H9 (cell line): Measurements from ENCODE around the gene ZNF628. TPM values are rescaled to one million over a fixed set of nuclear protein-coding genes. Genes with fewer than 3 reads are reported as not detected.

ENCODE experiments used
- DNase-seq: peaks from one replicate; pipeline ENCODE4 v3.0.0-alpha.2; 2017
- H2AFZ ChIP-seq: one replicate; pipeline ENCODE4 v1.6.1; 2013; ENCODE audit warnings: mild to moderate bottlenecking, low read length, control low read depth, moderate library complexity
- H2AK5ac ChIP-seq: 2 replicates; pipeline ENCODE4 v1.6.1; 2013; ENCODE audit warnings: low read length, control low read depth, mixed read lengths; ENCODE audit not compliant: insufficient read length
- H2BK120ac ChIP-seq: one replicate; pipeline ENCODE4 v1.6.1; 2013; ENCODE audit warnings: low read depth, mild to moderate bottlenecking, low read length, control low read depth, inconsistent platforms; ENCODE audit not compliant: poor library complexity, severe bottlenecking
- H2BK12ac ChIP-seq: 2 replicates; pipeline ENCODE4 v1.6.1; 2013; ENCODE audit warnings: low read length, control low read depth, mixed read lengths, low read depth; ENCODE audit not compliant: insufficient read length
- H2BK15ac ChIP-seq: 2 replicates; pipeline ENCODE4 v1.6.1; 2013; ENCODE audit warnings: low read depth, low read length, control low read depth
- H2BK20ac ChIP-seq: one replicate; pipeline ENCODE4 v1.6.1; 2013; ENCODE audit warnings: low read depth, mild to moderate bottlenecking, low read length, control low read depth, inconsistent platforms; ENCODE audit not compliant: poor library complexity, severe bottlenecking
- H2BK5ac ChIP-seq: 2 replicates; pipeline ENCODE4 v1.6.1; 2013; ENCODE audit warnings: low read length, control low read depth, mixed read lengths; ENCODE audit not compliant: insufficient read length
- H3K14ac ChIP-seq: 2 replicates; pipeline ENCODE4 v1.6.1; 2013; ENCODE audit warnings: low read length, control low read depth; ENCODE audit not compliant: insufficient read depth
- H3K18ac ChIP-seq: 2 replicates; pipeline ENCODE4 v1.6.1; 2013; ENCODE audit warnings: low read depth, mild to moderate bottlenecking, mixed read lengths, low read length, control low read depth; ENCODE audit not compliant: insufficient read length
- H3K23ac ChIP-seq: 2 replicates; pipeline ENCODE4 v1.6.1; 2013; ENCODE audit warnings: low read length, control low read depth, mixed read lengths, low read depth; ENCODE audit not compliant: insufficient read length
- H3K23me2 ChIP-seq: 2 replicates; pipeline ENCODE4 v1.6.1; 2013; ENCODE audit warnings: low read depth, mild to moderate bottlenecking, mixed read lengths, low read length, control low read depth; ENCODE audit not compliant: insufficient read length, poor library complexity, severe bottlenecking
- H3K27ac ChIP-seq: 2 replicates; pipeline ENCODE4 v1.5.1; 2013; ENCODE audit warnings: low read length, control low read depth, mixed read lengths, low read depth; ENCODE audit not compliant: insufficient read length
- H3K27me3 ChIP-seq: 2 replicates; pipeline ENCODE4 v1.6.1; 2013; ENCODE audit warnings: low read length, control low read depth, inconsistent platforms; ENCODE audit not compliant: insufficient read depth
- H3K4ac ChIP-seq: 2 replicates; pipeline ENCODE4 v1.6.1; 2013; ENCODE audit warnings: low read depth, mild to moderate bottlenecking, control low read depth, inconsistent platforms, low read length, moderate library complexity
- H3K4me1 ChIP-seq: 2 replicates; pipeline ENCODE4 v1.6.1; 2013; ENCODE audit warnings: low read length, control low read depth, inconsistent platforms; ENCODE audit not compliant: insufficient read depth
- H3K4me2 ChIP-seq: 2 replicates; pipeline ENCODE4 v1.6.1; 2013; ENCODE audit warnings: low read length, control low read depth, mixed read lengths; ENCODE audit not compliant: insufficient read length, insufficient read depth
- H3K56ac ChIP-seq: 2 replicates; pipeline ENCODE4 v1.6.1; 2013; ENCODE audit warnings: low read depth, mild to moderate bottlenecking, mixed read lengths, low read length, control low read depth; ENCODE audit not compliant: insufficient read length
- H3K79me1 ChIP-seq: 2 replicates; pipeline ENCODE4 v1.6.1; 2013; ENCODE audit warnings: low read depth, mild to moderate bottlenecking, moderate library complexity, low read length, control low read depth, inconsistent platforms; ENCODE audit not compliant: insufficient read depth, poor library complexity, severe bottlenecking
- H3K79me2 ChIP-seq: 2 replicates; pipeline ENCODE4 v1.6.1; 2013; ENCODE audit warnings: low read length, control low read depth, inconsistent platforms; ENCODE audit not compliant: insufficient read depth
- H3K9ac ChIP-seq: 2 replicates; pipeline ENCODE4 v1.6.1; 2013; ENCODE audit warnings: low read length, control low read depth, mixed read lengths; ENCODE audit not compliant: insufficient read length; ENCODE audit errors: extremely low read depth
- H3K9me3 ChIP-seq: one replicate; pipeline ENCODE4 v1.6.1; 2013; ENCODE audit warnings: low read depth, low read length, inconsistent platforms; ENCODE audit not compliant: control insufficient read depth
- H3T11ph ChIP-seq: one replicate; pipeline ENCODE4 v1.6.1; 2013; ENCODE audit warnings: mild to moderate bottlenecking, low read length, control low read depth, inconsistent platforms
- H4K20me1 ChIP-seq: one replicate; pipeline ENCODE4 v1.6.1; 2013; ENCODE audit not compliant: control insufficient read depth, insufficient read length, insufficient read depth
- H4K5ac ChIP-seq: 2 replicates; pipeline ENCODE4 v1.6.1; 2013; ENCODE audit warnings: low read depth, mild to moderate bottlenecking, mixed read lengths, low read length, control low read depth; ENCODE audit not compliant: insufficient read length
- H4K8ac ChIP-seq: replicated peaks from 2 replicates; pipeline ENCODE4 v1.6.1; 2013; ENCODE audit warnings: low read length, control low read depth, mixed read lengths, low read depth; ENCODE audit not compliant: insufficient read length
- H4K91ac ChIP-seq: 2 replicates; pipeline ENCODE4 v1.6.1; 2013; ENCODE audit warnings: low read depth, mild to moderate bottlenecking, moderate library complexity, mixed read lengths, low read length, control low read depth; ENCODE audit not compliant: insufficient read length
- H3K27ac Mint-ChIP-seq, 3 experiments: 2 replicates in 2 of 3; 3 replicates in 1 of 3; pipeline ENCODE4 v1.8.0; 2020 to 2021; ENCODE audit warnings: mixed read lengths in 3 of 3, mild to moderate bottlenecking in 1 of 3, moderate library complexity in 1 of 3
- H3K27me3 Mint-ChIP-seq: 2 replicates; pipeline ENCODE4 v1.8.0; 2021; ENCODE audit warnings: low read depth, mild to moderate bottlenecking, moderate library complexity, mixed read lengths
- H3K36me3 Mint-ChIP-seq, 3 experiments: 2 replicates in 2 of 3; 3 replicates in 1 of 3; pipeline ENCODE4 v1.8.0; 2020 to 2021; ENCODE audit warnings: low read depth in 3 of 3, mixed read lengths in 3 of 3; ENCODE audit not compliant: insufficient read depth in 1 of 3
- H3K4me1 Mint-ChIP-seq, 2 experiments: 2 replicates each; pipeline ENCODE4 v1.8.0; 2020; ENCODE audit warnings: mixed read lengths in 2 of 2
- H3K4me3 Mint-ChIP-seq, 2 experiments: 2 replicates in 1 of 2; 3 replicates in 1 of 2; pipeline ENCODE4 v1.8.0; 2020 to 2021; ENCODE audit warnings: mild to moderate bottlenecking in 2 of 2, mixed read lengths in 2 of 2, moderate library complexity in 1 of 2
- H3K9me3 Mint-ChIP-seq, 2 experiments: 2 replicates in 1 of 2; 3 replicates in 1 of 2; pipeline ENCODE4 v1.8.0; 2020; ENCODE audit warnings: mild to moderate bottlenecking in 2 of 2, mixed read lengths in 2 of 2, moderate library complexity in 1 of 2
- CTCF ChIP-seq: fragments of 200-600 bp; sonication (generic); conservative IDR thresholded peaks from 3 replicates; pipeline ENCODE4 v1.8.0; 2021; ENCODE audit warnings: antibody characterized with exemption, mild to moderate bottlenecking
- WGBS: extraction: QIAGEN DNeasy Blood & Tissue Kit; methylation state at CpG from one replicate; pipeline ENCODE4 v1.1.7; 2013; ENCODE audit warnings: missing lambda C conversion rate, low lambda C conversion rate, mixed read lengths; ENCODE audit not compliant: insufficient read length; ENCODE audit errors: extremely low coverage; 5-methylcytosine and 5-hydroxymethylcytosine counted together
- total RNA-seq: library from RNA; stranded (reverse); gene quantifications from 2 replicates; pipeline ENCODE4 v1.2.1, GENCODE V29; 2021

The ZNF628 gene
- total RNA-seq, 1 experiment from 2014 or later = 16.6 TPM

GRCh38 chr19:55459950-55460657 is 16.3 kb upstream of the ZNF628 start:
- Histone ChIP-seq H3K4me2 (peak overlapping the region; percentile 43), H3K79me2 (0 out of 2 replicates have a peak, but pooled peaks cover 4% of the 10 kb centered on the region), H2BK12ac (no peak overlapping the region), H2AK5ac (no peak overlapping the region), H4K8ac (no peak overlapping the region), H3K79me1 (no peaks in the 10 kb centered on the region), H3K4me1 (peaks cover 5% of the 10 kb centered on the region; the same call in 1 of the 2 replicates), H2BK5ac (no peak overlapping the region), H3K27ac (no peak overlapping the region), H3T11ph (no peak overlapping the region), H2AFZ (no peak overlapping the region), H2BK20ac (no peak overlapping the region), H3K23ac (no peak overlapping the region), H3K56ac (no peak overlapping the region), H3K9ac (no peak overlapping the region), H3K9me3 (no peaks in the 10 kb centered on the region), H4K5ac (no peak overlapping the region), H2BK15ac (no peak overlapping the region), H3K23me2 (peaks cover 5% of the 10 kb centered on the region), H2BK120ac (no peak overlapping the region), H3K14ac (no peak overlapping the region), H3K4ac (no peak overlapping the region), H3K27me3 (no peaks in the 10 kb centered on the region), H4K20me1 (no peaks in the 10 kb centered on the region), H3K18ac (no peak overlapping the region), H4K91ac (no peak overlapping the region)
- H3K9me3 Mint-ChIP-seq = peaks cover 0 to 3% of the 10 kb centered on the region in 2 experiments; a peak in 1 of 5 replicates
- H3K4me3 Mint-ChIP-seq = peak overlapping the region; percentile 84 to 90
- H3K27ac Mint-ChIP-seq = peak overlapping the region in 1 of 3 experiments; percentile 34; a peak in 1 of 7 replicates
- no CpG with 5 or more reads among the region's 16 CpGs for WGBS
- TF ChIP-seq CTCF = no peak
- peaks cover 8 to 14% (median 8%) of the 10 kb centered on the region in 3 experiments; a peak in 6 of 7 replicates for H3K36me3 Mint-ChIP-seq
- peaks cover 6% of the 10 kb centered on the region for H3K27me3 Mint-ChIP-seq
- H3K4me1 Mint-ChIP-seq = peaks cover 19 to 34% of the 10 kb centered on the region in 2 experiments
- no peak for DNase-seq
